Measurements from ENCODE around the gene RPH3AL. TPM values are rescaled to one million over a fixed set of nuclear protein-coding genes. Genes with fewer than 3 reads are reported as not detected.

The RPH3AL gene
- total RNA-seq, 1 donor from 2014 or later: 22.3 TPM

- no peak overlapping the region for H3K4me3 Mint-ChIP-seq (ENCODE audit: unreplicated experiment)
These were observed 104.0 kb downstream of the RPH3AL start for GRCh38 chr17:248337-249235.

DNA sequence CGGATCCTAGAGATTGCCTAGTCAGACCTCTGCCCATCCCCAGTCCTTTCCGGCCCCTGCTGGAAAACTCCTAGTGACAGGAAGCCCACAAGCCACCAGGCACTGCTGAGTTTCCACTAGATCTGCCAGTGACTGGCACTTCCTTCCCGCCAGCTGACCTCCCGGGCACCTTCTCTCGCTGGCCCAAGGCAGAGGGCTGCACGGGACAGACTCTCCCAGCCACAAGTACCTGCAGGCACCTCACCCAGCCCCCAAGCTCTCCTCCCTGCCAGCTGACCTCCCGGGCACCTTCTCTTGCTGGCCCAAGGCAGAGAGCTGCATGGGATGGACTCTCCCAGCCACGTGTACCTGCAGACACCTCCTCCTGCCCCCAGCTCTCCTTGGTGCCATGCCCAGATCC lies 104.8 kb downstream of the RPH3AL start:
- Mint-ChIP-seq H3K27me3 (ENCODE audit: unreplicated experiment) (peaks cover 5% of the 10 kb centered on the region), H3K36me3 (ENCODE audit: unreplicated experiment) (peaks cover 6% of the 10 kb centered on the region), H3K4me3 (ENCODE audit: unreplicated experiment) (no peak overlapping the region), H3K4me1 (ENCODE audit: low read depth, unreplicated experiment) (peaks cover 4% of the 10 kb centered on the region), H3K9me3 (ENCODE audit: unreplicated experiment) (peaks cover 10% of the 10 kb centered on the region), H3K27ac (ENCODE audit: unreplicated experiment) (no peak overlapping the region)
- DNase-seq: no peak
- no peak for TF ChIP-seq CTCF (IDR thresholded peaks at IDR 0.05; ENCODE audit: partially characterized antibody, unreplicated experiment)

More at GRCh38 chr17:248337-249235, 104.0 kb downstream of the RPH3AL start:
- H3K9me3 Mint-ChIP-seq (ENCODE audit: unreplicated experiment): peaks cover 9% of the 10 kb centered on the region
- H3K27me3 Mint-ChIP-seq (ENCODE audit: unreplicated experiment): peaks cover 5% of the 10 kb centered on the region
- H3K27ac Mint-ChIP-seq (ENCODE audit: unreplicated experiment): no peak overlapping the region
- H3K36me3 Mint-ChIP-seq (ENCODE audit: unreplicated experiment): peaks cover 6% of the 10 kb centered on the region
- DNase-seq: no peak
- peaks cover 4% of the 10 kb centered on the region for H3K4me1 Mint-ChIP-seq (ENCODE audit: low read depth, unreplicated experiment)
- TF ChIP-seq CTCF (IDR thresholded peaks at IDR 0.05; ENCODE audit: partially characterized antibody, unreplicated experiment): no peak

GRCh38 chr17:246851-247421 lies 105.7 kb downstream of the RPH3AL start:
- H3K9me3 Mint-ChIP-seq (ENCODE audit: unreplicated experiment): peaks cover 10% of the 10 kb centered on the region
- no peak overlapping the region for H3K4me3 Mint-ChIP-seq (ENCODE audit: unreplicated experiment)
- no peak overlapping the region for H3K27ac Mint-ChIP-seq (ENCODE audit: unreplicated experiment)
- H3K27me3 Mint-ChIP-seq (ENCODE audit: unreplicated experiment): peaks cover 5% of the 10 kb centered on the region
- H3K36me3 Mint-ChIP-seq (ENCODE audit: unreplicated experiment): peaks cover 6% of the 10 kb centered on the region
- no peak for TF ChIP-seq CTCF (IDR thresholded peaks at IDR 0.05; ENCODE audit: partially characterized antibody, unreplicated experiment)
- peaks cover 4% of the 10 kb centered on the region for H3K4me1 Mint-ChIP-seq (ENCODE audit: low read depth, unreplicated experiment)
- DNase-seq: no peak

GRCh38 chr17:246226-246625 lies 106.4 kb downstream of the RPH3AL start:
- DNase-seq: no peak
- Mint-ChIP-seq H3K27me3 (ENCODE audit: unreplicated experiment) (peaks cover 5% of the 10 kb centered on the region), H3K27ac (ENCODE audit: unreplicated experiment) (no peak overlapping the region), H3K4me3 (ENCODE audit: unreplicated experiment) (no peak overlapping the region), H3K4me1 (ENCODE audit: low read depth, unreplicated experiment) (peaks cover 4% of the 10 kb centered on the region), H3K9me3 (ENCODE audit: unreplicated experiment) (peaks cover 10% of the 10 kb centered on the region), H3K36me3 (ENCODE audit: unreplicated experiment) (peaks cover 6% of the 10 kb centered on the region)
- no peak for TF ChIP-seq CTCF (IDR thresholded peaks at IDR 0.05; ENCODE audit: partially characterized antibody, unreplicated experiment)

DNA sequence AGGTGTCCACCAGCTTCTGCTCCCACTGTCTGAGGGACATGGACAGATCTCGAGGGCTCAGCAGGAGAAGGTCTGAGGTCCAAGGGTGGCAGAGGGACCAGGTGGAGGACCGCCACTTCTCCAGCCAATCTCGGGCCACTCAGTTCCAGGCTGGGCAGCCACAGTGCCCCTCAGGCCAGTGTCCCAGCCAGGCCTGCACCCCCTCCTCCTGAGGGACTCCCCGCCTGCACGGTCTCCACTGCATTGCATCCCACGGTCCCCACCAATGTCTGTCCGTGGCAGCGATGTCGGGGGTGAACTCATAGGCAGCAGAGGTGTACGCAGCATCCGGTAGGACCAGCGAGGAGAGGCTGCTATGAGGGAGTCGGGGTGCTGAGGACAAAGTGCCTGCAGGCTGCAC lies 107.0 kb downstream of the RPH3AL start:
- DNase-seq: no peak

More for the DNA sequence above, 107.0 kb downstream of the RPH3AL start:
- Mint-ChIP-seq H3K27me3 (ENCODE audit: unreplicated experiment) (peaks cover 5% of the 10 kb centered on the region), H3K4me1 (ENCODE audit: low read depth, unreplicated experiment) (peaks cover 4% of the 10 kb centered on the region), H3K27ac (ENCODE audit: unreplicated experiment) (no peak overlapping the region), H3K4me3 (ENCODE audit: unreplicated experiment) (no peak overlapping the region), H3K9me3 (ENCODE audit: unreplicated experiment) (peaks cover 9% of the 10 kb centered on the region), H3K36me3 (ENCODE audit: unreplicated experiment) (peaks cover 6% of the 10 kb centered on the region)
- TF ChIP-seq CTCF (IDR thresholded peaks at IDR 0.05; ENCODE audit: partially characterized antibody, unreplicated experiment): no peak
